CD4-positive, alpha-beta T cell treated with Interleukin-15 for 1 hour (primary cell): Measurements from ENCODE around the gene PPM1E.
"Not testable (repeated sequence)": the region's sequence is repeated elsewhere in the genome, so short reads cannot be mapped to it uniquely, and the experiment has no call there.

ENCODE experiments used
- DNase-seq: peaks from one replicate; pipeline ENCODE4 v3.0.0-alpha.2; 2020

Gene PPM1E

DNA sequence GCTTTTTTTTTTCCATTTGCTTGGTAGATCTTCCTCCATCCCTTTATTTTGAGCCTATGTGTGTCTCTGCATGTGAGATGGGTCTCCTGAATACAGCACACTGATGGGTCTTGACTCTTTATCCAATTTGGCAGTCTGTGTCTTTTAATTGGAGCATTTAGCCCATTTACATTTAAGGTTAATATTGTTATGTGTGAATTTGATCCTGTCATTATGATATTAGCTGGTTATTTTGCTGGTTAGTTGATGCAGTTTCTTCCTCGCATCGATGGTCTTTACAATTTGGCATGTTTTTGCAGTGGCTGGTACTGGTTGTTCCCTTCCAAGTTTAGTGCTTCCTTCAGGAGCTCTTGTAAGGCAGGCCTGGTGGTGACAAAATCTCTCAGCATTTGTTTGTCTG lies 94.5 kb downstream of the PPM1E start:
- not testable (repeated sequence) for DNase-seq

DNA sequence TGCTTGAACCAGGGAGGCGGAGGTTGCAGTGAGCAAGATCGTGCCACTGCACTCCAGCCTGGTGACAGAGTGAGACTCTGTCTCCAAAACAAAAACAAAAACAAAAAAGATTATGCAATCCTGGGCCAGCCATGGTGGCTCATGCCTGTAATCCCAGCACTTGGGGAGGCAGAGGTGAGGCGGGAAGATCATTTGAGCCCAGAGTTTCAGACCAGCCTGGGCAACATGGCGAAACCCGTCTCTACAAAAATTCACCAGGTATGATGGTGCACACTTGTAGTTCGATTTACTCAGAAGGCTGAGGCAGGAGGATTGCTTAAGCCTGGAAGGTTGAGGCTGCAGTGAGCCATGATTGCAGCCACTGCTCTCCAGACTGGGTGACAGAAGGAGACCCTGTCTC lies 109.6 kb downstream of the PPM1E start:
- no peak for DNase-seq

DNA sequence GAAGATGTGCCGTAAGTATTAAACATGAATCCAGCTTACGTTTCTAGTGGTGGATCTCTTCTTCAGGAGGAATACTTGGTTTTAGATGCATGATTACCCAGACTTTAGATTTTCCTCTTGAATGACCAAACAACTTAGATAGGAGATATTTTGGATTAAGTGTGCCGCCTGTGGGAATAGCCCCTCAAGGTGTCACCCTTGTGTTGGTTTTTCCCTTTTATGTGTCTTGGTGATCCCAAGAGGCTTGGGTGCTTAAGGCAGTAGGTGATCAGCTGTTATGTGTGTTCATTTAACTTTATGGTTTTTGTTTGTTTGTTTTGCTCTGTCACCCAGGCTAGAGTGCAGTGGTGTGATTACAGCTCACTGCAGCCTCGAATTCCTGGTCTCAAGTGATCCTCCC lies 115.1 kb downstream of the PPM1E start:
- DNase-seq: no peak

DNA sequence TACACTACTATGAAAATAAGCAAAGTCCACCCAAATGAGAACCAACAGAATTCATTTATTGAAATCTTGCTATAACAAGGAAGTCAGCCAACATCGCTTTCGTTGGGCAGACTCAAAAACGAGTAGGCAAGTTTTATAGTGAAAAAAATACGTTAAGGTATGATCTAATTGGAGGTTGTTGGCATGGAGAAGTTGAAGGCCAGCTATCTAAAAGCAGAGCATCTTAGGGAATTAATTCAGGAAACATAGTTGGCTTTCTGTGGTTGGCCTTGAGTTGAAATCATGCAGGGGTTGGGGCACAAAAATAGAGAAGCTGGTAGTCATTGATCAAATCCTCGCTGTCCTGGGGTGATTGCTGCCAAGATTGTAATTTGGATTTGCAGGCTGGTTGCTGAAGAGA lies 118.3 kb downstream of the PPM1E start:
- no peak for DNase-seq

DNA sequence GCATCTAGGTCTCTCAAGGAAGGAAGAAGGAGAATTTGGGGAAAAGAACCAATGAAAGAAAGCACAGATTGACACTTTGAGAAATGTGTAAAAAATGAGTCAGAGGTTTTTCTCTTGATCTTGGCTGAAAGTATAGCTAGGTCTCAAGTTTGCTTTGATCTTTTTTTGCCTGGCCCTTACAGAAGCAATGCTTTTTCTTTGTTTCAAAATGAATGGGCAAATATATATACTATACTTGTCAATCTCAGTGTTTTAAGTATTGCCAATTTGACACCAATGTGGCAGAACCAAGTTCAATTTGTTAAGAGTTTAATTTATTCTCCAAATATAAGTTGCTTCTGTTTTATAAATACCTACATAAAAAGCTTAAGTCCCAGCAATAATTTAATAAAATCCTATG lies 119.6 kb downstream of the PPM1E start:
- DNase-seq: no peak

DNA sequence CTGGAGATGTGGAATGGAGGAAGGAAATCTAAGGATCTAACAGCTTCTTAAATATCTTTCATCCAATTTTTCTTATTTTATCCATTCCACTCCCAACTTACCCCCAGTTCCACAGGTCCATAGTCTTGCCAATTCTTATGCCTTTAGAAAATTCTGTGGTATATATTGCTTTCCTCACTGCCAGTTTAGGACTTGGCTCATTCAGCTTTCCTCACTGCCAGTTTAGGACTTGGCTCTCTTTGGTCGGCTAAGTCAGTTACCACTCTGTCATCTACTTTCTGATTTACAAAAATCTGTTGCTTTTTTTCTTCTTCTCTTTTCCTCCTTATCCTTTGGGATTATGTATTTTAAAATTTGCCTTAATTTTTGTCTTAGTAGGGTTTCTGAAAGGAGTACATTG lies 128.5 kb downstream of the PPM1E start:
- no peak for DNase-seq

DNA sequence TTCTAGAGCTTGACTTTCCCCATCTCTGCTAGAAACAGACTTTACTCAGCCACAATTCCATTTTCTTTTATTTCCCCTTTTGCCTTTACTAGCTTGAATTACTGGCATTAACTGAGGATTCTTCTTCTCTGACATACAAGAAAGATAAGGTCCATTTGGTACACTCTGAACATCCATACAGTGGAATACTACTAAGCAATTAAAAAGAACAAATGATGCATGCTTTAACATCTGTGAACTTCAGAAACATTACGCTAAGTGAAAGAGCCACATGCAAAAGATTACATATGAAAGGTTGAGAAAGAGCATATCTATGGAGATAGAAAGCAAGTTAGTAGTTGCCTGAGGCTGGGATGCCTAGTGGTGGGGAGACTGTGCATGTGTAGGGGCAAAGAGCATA lies 130.9 kb downstream of the PPM1E start:
- no peak for DNase-seq

DNA sequence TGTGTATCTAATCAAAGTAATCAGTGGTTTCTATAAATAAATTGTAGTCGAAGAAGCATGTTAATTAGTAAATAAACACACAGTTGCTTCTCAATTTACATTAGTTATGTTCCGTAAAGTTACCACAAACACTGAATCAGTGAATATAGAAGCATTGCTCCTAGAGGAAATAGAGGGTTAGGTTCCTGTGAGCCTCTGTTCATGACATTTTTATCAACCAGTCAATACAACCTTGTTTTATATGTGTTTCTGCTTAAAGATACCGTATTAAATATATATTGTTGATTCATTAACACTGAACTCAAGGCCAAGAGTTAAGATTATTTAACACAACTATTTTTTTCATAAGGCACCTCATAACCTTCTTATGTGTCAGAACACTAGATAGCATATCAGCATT lies 134.3 kb downstream of the PPM1E start:
- no peak for DNase-seq

DNA sequence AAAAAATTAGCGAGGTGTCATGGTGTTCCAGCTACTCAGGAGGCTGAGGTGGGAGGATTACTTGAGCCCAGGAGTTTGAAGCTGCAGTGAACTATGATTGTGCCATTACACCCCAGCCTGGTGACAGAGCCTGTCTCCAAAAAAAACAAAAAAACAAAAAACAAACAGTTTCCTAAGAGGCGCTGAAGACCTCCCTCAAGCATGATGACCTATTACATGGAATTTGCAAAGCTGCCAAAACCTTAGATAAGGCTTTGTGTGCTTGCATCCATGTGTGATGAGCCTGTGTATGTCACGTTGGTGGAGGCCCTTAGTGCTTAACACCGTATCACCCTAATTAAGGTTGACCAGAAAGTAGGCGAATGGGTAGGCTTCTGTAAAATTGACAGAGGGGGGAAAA lies 143.5 kb downstream of the PPM1E start:
- DNase-seq: no peak

DNA sequence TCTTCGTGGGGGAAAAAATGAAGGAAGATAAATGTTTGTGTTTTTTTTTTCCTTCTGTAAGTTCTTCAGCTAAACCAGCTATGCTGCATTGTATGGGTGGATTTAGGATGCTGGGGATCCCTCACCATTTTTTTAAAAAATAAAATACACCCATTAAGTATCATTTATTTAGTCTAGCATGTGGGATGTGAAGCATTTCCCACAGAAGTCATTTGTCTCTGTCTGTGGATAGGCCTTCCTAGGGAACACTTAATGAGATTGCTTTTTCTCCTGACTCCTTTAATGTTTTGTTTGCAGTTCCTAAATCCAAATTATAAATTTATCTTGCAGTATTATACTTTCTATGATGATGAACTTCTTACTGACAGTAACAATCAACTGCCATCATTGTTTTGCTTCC lies 146.7 kb downstream of the PPM1E start:
- no peak for DNase-seq

DNA sequence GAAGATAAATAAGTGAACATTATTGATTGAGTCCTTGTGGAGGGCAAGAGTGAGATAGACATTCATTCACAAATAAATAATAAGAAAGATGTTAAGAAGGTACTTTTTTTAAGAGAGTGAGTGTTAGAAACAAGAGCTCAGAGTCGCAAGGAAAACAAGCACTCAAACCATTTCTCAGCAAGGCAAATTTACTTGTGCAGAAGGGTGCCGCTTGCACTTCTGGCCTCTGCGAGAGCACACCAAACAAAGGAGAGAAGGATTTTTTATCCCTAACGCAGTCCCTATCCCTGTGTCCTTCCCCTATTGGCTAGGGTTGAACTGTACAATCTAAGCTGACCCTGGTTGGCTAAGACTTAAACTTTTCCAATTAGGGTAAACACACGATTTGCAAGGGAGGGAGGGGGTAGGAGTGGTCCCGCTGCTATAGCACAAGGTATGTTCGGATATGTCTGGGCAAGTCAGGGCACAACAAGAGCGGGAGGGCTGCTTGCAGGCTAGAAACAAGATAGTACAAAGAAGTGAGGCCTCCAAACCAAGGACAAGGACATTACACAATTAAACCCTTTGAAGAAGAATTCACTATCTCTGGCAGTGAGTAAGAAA lies 156.2 kb downstream of the PPM1E start:
- no peak for DNase-seq

DNA sequence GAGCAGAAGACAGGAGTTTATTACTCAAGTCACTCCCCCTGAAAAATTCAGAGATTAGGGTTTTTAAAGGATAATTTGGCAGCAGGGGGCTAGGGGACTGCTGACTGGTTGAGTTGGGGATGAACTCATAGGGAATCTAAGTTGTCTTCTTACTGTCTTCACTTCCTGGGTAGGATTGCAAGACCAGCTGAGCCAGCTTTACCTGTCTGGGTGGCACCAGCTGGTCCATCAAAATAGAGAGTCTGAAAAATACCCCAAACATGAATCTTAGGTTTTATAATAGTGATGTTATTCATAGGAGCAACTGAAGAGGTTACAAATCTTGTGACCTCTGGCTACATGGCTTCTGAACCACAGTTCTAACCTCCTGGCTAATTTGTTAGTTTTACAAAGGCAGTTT lies 157.9 kb downstream of the PPM1E start:
- no peak for DNase-seq

DNA sequence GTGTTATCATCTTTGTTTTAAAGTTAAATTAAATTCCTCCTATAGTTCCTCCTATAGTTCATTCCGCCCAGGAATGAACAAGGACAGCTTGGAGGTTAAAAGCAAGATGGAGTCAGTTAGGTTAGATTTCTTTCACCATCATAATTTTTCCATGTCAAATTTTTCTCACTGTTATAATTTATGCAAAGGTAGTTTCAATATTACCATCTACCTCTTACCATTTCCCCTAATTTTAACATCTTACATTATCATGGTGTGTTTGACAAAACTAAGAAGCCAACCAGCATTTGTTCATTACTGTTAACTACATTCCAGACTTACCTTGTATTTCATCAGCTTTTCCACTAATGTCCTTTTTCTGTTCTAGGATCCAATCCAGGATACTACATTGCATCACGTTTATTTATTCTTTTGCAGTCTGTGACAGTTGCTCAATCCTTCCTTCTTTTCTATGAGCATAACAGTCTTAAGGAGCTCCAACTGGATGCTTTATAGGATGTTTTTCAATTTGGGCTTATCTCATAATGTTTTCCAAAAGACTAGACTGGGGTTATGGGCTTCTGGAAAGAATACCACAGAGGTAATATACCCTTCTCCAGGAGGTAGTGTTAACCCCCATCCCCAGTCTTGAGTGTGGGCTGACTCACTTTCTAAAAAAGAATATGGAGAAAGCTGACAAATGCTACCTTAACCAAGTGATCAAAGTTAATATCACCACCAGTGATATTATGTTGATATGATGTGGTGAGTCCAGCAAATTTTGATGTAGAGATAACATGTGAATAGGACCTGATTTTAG lies 158.5 kb downstream of the PPM1E start:
- DNase-seq: no peak

DNA sequence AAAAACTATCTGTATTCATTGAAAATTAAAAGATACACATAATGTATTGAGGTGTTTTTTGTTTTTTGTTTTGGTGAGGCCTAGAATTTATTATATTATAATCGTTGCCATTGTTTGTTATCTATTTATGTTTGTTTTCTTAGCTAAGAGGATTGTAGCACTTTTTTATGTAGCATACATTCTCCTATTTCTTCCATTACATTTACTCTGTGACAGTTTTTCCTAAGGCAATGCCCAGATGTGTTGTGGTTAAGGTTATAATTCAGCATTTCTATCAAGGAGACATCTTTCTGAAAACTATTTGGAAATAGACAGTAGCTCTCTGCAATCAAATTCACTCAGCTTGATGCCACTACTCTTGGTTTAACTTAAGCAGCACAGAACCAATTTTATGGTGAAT lies 161.6 kb downstream of the PPM1E start:
- DNase-seq: no peak

DNA sequence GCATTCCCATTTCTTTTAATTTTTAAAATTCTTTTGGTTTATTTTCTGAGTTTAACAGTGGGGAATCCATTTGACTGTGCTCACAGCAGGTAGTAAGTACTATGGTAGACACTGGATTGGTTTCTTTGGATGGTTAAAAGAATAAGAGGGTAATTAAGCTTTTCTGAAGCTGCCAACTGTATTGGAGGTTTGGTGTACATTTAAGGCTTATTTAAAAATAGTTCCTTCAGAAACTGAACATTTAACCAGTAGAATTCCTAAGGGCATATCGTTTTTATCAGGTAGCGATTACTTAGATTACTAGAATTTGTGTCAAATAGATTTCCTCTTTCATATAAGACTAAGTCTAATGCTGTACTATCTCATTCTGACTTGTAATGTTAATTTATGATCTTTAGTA lies 162.4 kb downstream of the PPM1E start:
- DNase-seq: no peak

DNA sequence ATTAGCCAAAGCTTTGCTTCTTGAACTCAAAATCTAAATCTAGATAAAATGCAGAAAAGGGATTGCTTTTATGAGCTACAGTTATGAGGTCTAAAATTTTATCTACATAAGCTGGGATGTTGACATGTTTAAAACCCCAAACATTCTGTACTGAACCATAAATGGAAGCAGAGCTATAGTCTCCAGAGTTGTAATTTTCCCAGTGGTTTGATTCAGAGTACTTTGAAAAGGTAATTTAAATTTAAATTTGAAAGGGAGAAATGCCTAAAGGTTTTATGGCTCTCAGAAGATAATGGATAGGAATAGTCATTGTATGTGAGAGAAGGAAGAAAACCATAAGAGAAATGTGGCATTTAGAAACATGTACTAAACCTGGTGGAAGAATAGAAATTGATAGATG lies 163.2 kb downstream of the PPM1E start:
- DNase-seq: no peak

DNA sequence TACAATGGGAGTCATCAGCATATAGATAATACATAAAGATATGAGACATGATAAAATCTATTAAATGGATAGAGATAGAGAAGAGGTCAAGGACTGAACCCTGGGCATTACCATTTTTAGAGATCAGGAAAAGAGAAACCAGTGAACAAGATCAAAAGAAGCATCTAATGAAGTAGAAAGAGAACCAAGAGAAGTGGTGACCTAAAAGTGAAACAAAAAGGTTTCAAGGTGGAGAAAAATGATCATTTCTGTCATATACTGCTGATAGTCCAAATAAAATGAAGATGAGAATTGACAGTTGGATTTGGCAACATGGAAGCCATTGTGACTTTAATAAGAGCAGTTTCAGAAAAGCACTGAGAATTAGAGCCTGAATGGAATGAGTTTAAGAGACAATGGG lies 165.1 kb downstream of the PPM1E start:
- no peak for DNase-seq

DNA sequence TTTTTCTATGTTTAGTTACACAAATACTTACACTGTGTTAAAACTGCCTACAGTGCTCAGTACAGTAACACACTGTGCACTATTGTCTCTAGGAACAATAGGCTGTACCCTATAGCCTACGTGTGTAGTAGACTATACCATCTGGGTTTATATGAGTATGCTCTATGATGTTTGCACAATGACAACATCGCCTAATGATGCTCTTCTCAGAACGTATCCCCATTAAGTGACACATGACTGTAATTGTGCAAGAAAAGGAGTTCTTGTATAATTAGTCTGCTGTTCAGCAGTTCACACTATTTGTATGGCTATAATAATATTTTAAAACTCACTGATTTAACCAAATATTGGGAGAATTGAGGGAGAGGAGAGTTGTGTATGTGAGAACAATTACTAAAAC lies 177.3 kb downstream of the PPM1E start:
- no peak for DNase-seq

DNA sequence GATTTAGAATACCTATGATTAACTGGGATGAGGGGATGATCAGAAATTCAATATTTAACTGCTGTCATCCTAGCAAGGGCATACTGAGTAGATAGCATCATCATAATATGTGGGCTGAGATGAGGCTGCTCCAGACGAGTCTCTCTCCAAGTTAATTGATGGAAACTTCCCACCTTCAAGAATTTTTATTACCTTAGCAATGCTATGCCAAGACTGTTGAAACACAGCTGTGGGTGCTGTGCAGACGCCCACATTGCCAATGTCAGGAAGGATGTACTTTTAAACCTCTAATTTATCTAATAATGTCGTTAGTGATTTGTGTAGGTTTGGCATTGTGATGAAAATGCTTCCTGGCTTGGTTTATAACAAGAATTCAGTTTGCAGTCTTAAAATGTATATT lies 180.6 kb downstream of the PPM1E start:
- no peak for DNase-seq

DNA sequence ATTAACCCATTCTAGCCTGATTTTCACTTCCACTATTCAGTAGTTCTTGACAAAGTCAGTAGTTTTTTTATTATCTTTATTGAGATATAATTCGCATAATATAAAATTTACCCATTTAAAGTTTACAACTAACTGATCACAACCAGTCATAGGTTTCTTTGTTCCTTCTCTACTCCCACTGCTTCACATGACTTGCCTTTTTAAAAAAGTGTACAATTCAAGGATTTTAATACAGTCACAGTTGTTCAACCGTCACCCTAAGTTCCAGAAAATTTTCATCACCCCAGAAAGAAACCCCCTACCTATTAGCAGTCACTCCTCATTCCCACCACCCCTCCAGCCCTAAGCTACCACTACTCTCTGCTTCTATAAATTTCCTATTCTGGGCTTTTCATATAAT lies 188.5 kb downstream of the PPM1E start:
- no peak for DNase-seq

DNA sequence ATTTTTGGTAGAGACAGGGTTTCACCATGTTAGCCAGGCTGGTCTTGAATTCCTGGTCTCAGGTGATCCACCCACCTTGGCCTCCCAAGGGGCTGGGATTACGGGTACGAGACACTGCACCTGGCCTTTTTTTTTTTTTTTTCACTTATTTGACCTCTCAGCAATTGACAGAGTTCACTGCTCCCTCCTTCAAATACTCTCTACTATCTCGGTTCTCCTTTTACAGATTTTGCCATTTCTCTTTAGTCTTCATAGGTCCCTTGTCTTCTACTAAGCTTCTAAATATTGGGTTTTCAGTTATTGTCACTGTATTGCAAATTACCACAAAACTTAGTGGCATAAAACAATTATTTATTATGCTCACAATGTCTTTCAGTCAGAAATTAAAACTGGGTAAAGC lies 191.8 kb downstream of the PPM1E start:
- DNase-seq: no peak

DNA sequence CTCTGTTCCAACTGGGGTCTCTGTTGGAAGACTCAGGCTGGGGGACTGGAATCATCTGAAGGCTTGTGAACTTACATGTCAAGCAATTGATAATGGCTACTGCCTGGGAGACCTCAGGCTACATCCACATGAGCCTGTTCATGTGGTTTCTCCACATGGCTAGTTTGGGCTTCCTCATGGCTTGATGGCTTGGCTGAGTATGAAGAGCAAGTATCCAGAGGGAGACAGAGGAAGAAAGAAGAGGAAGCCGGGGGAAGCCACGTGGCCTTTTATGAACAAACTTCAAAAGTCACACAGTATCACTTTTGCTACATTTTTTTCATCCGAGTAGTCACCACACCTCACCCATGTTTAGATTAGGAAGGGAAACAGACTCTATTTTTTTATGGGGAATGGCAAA lies 192.2 kb downstream of the PPM1E start:
- no peak for DNase-seq

DNA sequence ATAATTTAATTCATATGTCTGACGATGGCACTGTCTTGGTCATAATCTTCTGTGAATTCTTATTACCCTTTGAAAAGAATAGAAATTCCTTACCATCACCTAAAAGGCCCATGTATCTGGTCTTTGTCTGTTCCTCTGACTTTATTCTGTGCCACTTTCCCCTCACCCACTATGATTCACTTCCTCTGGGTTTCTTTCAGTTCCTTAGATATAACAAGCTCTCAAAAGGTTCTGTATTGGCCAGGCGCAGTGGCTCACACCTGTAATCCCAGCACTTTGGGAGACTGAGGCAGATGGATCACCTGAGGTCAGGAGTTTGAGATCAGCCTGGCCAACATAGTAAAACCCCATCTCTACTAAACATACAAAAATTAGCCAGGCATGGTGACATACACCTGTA lies 198.7 kb downstream of the PPM1E start:
- DNase-seq: not testable (repeated sequence)

DNA sequence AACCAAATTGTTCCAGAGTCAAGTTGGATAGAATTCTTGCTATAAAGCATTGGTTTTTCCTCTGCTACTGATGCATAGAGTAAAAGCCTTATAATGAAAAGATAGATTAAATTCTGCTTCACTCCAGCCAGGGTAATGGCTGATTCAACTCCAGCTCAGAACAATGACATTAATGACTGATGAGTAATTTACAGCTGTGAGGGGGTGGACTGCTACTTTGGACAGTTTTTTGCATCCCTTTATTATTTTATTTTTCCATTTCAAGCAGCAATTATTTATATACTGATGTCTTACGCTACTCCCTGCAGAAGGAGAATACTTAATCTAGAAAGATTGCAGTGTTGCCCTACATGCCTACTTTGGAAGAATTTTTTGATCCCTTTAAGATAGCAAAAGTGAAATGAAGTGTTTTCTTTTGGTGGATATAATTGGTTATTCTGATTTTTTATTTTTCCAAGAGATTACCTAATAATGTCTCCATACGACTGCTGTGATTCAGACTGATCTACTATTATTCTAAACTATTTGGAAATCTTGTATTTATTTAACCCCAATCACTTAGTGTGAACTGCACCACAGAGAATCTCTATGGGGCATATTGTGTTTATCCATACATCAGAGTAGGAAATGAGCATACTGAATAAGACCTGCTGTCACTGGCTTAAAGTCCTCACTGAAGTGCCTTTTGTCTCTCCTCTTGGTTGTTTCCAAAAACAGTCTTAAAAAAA lies 201.5 kb downstream of the PPM1E start:
- DNase-seq: no peak

DNA sequence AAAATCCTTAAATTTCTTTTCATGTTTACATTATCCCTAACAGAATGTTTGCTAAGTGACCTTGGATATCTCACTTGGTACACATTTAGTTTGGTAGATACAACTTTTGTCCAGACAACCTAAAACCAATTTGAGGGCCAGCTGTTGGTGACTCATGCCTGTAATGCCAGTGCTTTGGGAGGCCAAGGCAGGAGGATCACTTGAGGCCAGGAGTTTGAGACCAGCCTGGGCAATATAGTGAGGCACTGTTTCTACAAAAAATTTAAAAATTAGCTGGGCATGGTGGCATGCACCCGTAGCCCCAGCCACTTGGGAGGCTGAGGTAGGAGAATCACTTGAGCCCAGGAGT lies 202.0 kb downstream of the PPM1E start:
- not testable (repeated sequence) for DNase-seq
